VCaP (cell line): Measurements from ENCODE around the gene RGS12.

ENCODE experiments used
- H3K27ac ChIP-seq: fragments of 450-650 bp; 2 replicates; pipeline ENCODE4 v1.5.1; 2017
- TF ChIP-seq, protein P1 (sequence below): fragments of 450-650 bp; conservative IDR thresholded peaks from 2 replicates; pipeline ENCODE4 v1.5.1; 2017; ENCODE audit warnings: mild to moderate bottlenecking, moderate library complexity

Gene RGS12

DNA sequence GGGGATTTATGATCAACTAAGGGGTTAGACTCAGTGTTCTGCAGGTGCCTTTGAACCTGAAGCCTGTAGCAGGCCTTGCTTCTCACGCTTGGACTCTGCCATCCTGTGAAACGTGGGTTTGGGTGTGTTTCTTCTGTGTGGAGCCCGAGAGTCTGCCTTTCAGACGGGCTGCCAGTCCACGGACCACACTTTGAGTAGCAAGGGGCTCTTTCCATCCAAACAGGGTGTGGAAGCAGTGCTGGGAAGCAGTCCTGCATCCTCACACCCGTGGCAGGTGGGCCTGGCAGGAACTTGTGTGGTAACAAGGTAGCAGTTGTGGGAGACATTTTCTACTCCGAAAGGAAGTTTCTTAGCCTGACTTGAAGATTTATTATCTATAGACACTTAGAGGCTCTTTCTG is 22.7 kb downstream of the RGS12 start:
- TF ChIP-seq, protein P1, sequence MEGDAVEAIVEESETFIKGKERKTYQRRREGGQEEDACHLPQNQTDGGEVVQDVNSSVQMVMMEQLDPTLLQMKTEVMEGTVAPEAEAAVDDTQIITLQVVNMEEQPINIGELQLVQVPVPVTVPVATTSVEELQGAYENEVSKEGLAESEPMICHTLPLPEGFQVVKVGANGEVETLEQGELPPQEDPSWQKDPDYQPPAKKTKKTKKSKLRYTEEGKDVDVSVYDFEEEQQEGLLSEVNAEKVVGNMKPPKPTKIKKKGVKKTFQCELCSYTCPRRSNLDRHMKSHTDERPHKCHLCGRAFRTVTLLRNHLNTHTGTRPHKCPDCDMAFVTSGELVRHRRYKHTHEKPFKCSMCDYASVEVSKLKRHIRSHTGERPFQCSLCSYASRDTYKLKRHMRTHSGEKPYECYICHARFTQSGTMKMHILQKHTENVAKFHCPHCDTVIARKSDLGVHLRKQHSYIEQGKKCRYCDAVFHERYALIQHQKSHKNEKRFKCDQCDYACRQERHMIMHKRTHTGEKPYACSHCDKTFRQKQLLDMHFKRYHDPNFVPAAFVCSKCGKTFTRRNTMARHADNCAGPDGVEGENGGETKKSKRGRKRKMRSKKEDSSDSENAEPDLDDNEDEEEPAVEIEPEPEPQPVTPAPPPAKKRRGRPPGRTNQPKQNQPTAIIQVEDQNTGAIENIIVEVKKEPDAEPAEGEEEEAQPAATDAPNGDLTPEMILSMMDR = no peak
- no peak overlapping the region for H3K27ac ChIP-seq

GRCh38 chr4:3316146-3316545 is 23.3 kb downstream of the RGS12 start:
- TF ChIP-seq, protein P1 = no peak
- no peak overlapping the region for H3K27ac ChIP-seq

DNA sequence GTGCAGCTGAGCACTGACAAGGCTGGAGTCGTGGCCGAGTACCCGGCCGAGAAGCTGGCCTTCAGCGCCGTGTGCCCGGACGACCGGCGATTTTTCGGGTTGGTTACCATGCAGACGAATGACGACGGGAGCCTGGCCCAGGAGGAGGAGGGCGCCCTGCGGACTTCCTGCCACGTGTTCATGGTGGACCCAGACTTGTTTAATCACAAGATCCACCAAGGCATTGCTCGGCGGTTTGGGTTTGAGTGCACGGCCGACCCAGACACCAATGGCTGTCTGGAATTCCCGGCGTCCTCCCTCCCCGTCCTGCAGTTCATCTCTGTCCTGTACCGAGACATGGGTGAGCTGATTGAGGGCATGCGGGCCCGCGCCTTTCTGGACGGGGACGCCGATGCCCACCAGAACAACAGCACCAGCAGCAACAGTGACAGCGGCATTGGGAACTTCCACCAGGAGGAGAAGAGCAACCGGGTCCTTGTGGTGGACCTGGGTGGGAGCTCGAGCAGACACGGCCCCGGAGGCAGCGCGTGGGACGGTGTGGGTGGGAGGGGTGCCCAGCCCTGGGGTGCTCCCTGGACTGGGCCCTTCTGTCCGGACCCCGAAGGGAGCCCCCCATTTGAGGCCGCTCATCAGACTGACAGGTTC is 24.3 kb downstream of the RGS12 start:
- TF ChIP-seq, protein P1 = no peak
- H3K27ac ChIP-seq = no peak overlapping the region

GRCh38 chr4:3317656-3318211 is 24.9 kb downstream of the RGS12 start:
- TF ChIP-seq, protein P1 = no peak
- no peak overlapping the region; the same call in 1 of the 2 replicates for H3K27ac ChIP-seq

GRCh38 chr4:3318561-3319021 is 25.8 kb downstream of the RGS12 start:
- TF ChIP-seq, protein P1 = no peak
- peak overlapping the region; percentile 75 for H3K27ac ChIP-seq

DNA sequence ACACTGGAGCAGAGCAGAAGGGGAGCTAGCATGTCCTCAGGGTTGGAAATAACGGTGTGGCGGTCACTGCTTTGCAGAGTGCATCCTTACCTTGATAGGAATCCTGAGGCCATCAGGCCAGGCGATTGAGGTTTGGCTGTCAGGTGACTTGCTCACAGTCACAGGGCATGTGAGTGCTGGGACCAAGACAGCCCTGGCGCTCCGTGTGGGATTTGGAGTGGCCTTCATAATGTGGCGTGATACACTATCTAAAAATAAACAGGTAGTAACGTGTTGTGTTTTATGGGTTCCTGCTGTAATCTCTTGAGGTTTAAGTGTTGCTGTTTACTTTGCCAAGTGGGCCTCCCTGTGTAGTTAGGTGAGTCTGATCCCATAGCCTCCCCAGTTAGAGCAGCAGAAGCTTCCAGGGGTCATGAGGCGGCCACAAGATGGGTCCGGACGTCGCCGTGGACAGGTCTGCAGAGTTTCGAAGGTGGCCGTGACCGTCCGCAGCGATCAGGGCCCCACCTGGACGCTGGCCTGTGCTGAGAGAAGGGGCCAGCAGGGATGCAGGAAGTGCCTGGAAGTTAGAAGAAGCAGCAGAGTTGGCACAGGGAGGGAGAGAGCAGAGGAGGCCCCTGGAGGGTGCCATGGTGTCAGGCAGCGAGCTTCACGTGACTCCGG is 27.7 kb downstream of the RGS12 start:
- TF ChIP-seq, protein P1 = no peak
- H3K27ac ChIP-seq = peak overlapping the region; percentile 75

- peak overlapping the region; percentile 75 for H3K27ac ChIP-seq
Measured at GRCh38 chr4:3321295-3321889, 28.6 kb downstream of the RGS12 start.

More at GRCh38 chr4:3321295-3321889, 28.6 kb downstream of the RGS12 start:
- TF ChIP-seq, protein P1 = no peak
